RWPE2 (cell line): ENCODE results near the gene CORO1C.

ENCODE experiments used
- ATAC-seq: fragments of 200-7000 bp; cut with Tn5 transposase; 3 replicates; pipeline ENCODE4 v1.9.1; 2021; ENCODE audit warnings: low read depth
- DNase-seq: peaks from one replicate; pipeline ENCODE4 v3.0.0-alpha.2; 2020; ENCODE audit warnings: low spot score
- H3K27ac ChIP-seq: fragments of 450-650 bp; 2 replicates; pipeline ENCODE4 v1.5.1; 2017; ENCODE audit warnings: mild to moderate bottlenecking; ENCODE audit not compliant: poor library complexity, severe bottlenecking
- H3K27me3 ChIP-seq: fragments of 250-450 bp; sonication (Bioruptor Pico); 2 replicates; pipeline ENCODE4 v1.5.1; 2021; ENCODE audit warnings: mild to moderate bottlenecking, moderate library complexity; ENCODE audit not compliant: insufficient read depth, poor library complexity, severe bottlenecking
- H3K36me3 ChIP-seq: fragments of 250-450 bp; sonication (Bioruptor Pico); 2 replicates; pipeline ENCODE4 v1.5.1; 2020; ENCODE audit warnings: low read depth, mild to moderate bottlenecking, moderate library complexity
- H3K4me1 ChIP-seq: fragments of 250-450 bp; sonication (Bioruptor Pico); 2 replicates; pipeline ENCODE4 v1.5.1; 2021; ENCODE audit warnings: mild to moderate bottlenecking, moderate library complexity; ENCODE audit not compliant: insufficient read depth, poor library complexity, severe bottlenecking
- H3K4me3 ChIP-seq: fragments of 250-450 bp; sonication (Bioruptor Pico); 2 replicates; pipeline ENCODE4 v1.5.1; 2021; ENCODE audit warnings: mild to moderate bottlenecking, moderate library complexity; ENCODE audit not compliant: severe bottlenecking
- H3K9me3 ChIP-seq: fragments of 250-450 bp; sonication (Bioruptor Pico); 2 replicates; pipeline ENCODE4 v1.5.1; 2021; ENCODE audit warnings: mild to moderate bottlenecking, moderate library complexity; ENCODE audit not compliant: severe bottlenecking
- CTCF ChIP-seq: fragments of 450-650 bp; IDR thresholded peaks from one replicate; pipeline ENCODE4 v1.5.1; 2017; ENCODE audit warnings: mild to moderate bottlenecking, moderate library complexity; ENCODE audit not compliant: poor library complexity, severe bottlenecking

CORO1C gene

GRCh38 chr12:108668063-108668462 is 63.3 kb downstream of the CORO1C start:
- no peak for DNase-seq
- no peak for TF ChIP-seq CTCF
- no peaks in the 10 kb centered on the region for H3K27me3 ChIP-seq
- H3K27ac ChIP-seq: peak overlapping the region; percentile 67
- H3K36me3 ChIP-seq: peaks cover 33% of the 10 kb centered on the region
- H3K4me1 ChIP-seq: peaks cover 19% of the 10 kb centered on the region
- no peak for ATAC-seq
- no peaks in the 10 kb centered on the region for H3K9me3 ChIP-seq
- H3K4me3 ChIP-seq: no peak overlapping the region

DNA sequence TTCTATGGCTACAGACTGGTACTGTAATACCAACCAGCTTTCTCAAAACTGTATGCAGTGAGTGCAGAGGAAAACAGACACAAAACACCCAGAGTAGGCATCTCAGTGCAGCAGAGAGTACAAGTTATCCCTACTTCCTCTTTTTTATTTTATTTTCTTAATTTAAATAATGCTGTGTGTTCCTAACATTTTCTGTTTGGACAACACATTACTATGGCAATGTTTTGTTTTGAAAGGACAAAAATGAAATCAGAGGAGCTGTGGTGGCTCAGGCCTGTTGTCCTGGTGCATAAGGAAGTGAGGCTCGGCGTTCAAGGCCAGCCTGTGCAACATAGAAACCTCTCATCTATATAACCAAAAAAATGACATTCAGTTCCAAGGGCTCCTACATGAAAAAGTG is 64.0 kb downstream of the CORO1C start:
- no peaks in the 10 kb centered on the region for H3K27me3 ChIP-seq
- no peak for TF ChIP-seq CTCF
- peaks cover 19% of the 10 kb centered on the region for H3K4me1 ChIP-seq
- no peak for ATAC-seq
- DNase-seq: no peak
- H3K4me3 ChIP-seq: no peak overlapping the region
- H3K27ac ChIP-seq: peak overlapping the region; percentile 67
- peaks cover 34% of the 10 kb centered on the region for H3K36me3 ChIP-seq
- no peaks in the 10 kb centered on the region for H3K9me3 ChIP-seq

DNA sequence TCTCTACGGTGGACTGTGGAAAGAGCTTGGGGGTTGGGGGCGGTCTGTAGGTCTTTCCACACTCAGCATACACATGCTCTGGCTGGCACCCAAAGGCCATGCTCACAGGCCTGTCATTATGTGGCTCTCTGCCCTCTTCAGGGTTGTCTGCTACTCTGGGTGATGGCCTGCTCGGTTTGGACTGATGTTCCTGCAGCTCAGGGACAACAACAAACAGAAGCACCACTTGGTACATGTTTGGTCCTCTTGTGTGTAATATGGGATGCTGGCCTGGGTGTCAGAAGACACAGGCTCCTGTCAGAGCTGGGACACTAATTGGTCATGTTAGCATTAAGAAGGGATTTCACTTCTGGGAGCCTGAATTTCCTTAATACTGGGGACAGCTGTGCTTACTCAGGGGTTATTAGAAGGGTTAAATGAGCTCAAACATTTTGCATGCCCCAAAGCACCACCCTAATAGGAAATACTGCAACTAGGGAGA is 64.9 kb downstream of the CORO1C start:
- H3K27ac ChIP-seq: peak overlapping the region; percentile 67
- H3K4me3 ChIP-seq: no peak overlapping the region
- peaks cover 19% of the 10 kb centered on the region for H3K4me1 ChIP-seq
- peak; percentile 6; the same call in 2 of the 3 replicates for ATAC-seq
- DNase-seq: no peak
- no peak for TF ChIP-seq CTCF
- H3K9me3 ChIP-seq: no peaks in the 10 kb centered on the region
- peaks cover 33% of the 10 kb centered on the region for H3K36me3 ChIP-seq
- no peaks in the 10 kb centered on the region for H3K27me3 ChIP-seq

DNA sequence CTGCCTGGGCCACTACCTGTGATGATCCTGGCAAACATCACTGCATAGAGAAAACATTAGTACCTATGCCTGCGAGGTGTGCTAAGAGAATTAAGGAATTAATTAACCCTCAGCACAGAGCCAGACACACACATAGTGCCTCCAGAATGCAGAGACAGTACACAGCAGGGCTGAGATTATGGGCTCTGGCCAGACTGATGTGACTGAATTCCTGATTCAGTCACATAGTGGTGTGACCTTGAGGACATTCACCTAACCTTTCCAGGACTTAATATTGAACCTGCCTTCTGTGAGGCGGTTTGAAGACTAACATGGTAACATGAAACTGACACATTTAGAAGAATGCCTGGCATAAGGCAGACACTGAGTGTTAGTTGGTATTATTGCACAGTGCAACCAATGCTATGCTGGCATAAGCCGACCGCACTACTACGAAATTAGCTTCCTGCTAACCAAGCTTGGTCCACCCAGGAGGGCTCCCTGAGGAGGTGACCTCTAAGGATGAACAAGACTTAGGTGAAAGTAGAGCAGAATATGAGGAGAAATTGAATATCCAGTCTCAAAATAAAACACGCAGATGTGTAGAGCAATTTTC is 65.6 kb downstream of the CORO1C start:
- no peak for DNase-seq
- no peak for TF ChIP-seq CTCF
- no peaks in the 10 kb centered on the region for H3K9me3 ChIP-seq
- peaks cover 39% of the 10 kb centered on the region for H3K36me3 ChIP-seq
- H3K27ac ChIP-seq: peak overlapping the region; percentile 67
- no peaks in the 10 kb centered on the region for H3K27me3 ChIP-seq
- ATAC-seq: peak; percentile 6; the same call in 1 of the 3 replicates
- H3K4me3 ChIP-seq: no peak overlapping the region
- peaks cover 19% of the 10 kb centered on the region for H3K4me1 ChIP-seq

- TF ChIP-seq CTCF: peak; percentile 98
- Histone ChIP-seq H3K27ac (peak overlapping the region; percentile 67), H3K27me3 (no peaks in the 10 kb centered on the region), H3K4me3 (no peak overlapping the region), H3K36me3 (peaks cover 41% of the 10 kb centered on the region), H3K9me3 (no peaks in the 10 kb centered on the region), H3K4me1 (peaks cover 19% of the 10 kb centered on the region)
- ATAC-seq (peak; percentile 88), DNase-seq (no peak)
Observed at GRCh38 chr12:108664338-108665258, 66.7 kb downstream of the CORO1C start.
